ENCODE results near the gene DISC1. TPM values are rescaled to one million over a fixed set of nuclear protein-coding genes. Genes with fewer than 3 reads are reported as not detected.

Gene DISC1
- total and polyA plus RNA-seq, 2 of the 13 experiments (the other 11 are each of a cell fraction or from before 2014, with no cell fraction given) = 4.2 to 4.6 TPM

DNA sequence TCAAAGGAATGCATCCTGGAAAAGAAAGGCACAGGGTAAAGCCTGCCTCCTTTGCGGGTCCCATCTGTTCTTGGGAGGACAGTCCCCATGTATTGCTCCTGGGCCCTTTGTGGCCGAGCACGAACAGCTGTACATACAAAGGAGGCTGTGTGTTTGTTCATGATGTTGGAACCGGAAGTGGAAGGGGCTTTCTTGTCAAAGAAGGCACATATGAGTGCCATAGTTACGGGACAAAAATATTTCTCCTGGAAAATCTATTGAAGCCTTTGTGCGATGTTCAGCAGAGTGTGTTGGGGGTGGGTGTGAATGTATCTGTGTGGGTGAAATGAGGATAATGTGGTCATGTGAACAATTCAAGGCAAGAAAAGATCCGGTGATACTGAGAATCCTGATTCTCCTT lies 297.6 kb downstream of the DISC1 start:
- Histone ChIP-seq H3K27ac (ENCODE audit: extremely low read length, insufficient read depth, low read length) (no peak overlapping the region), H3K4me3 (replicated peaks in 1 of 3; ENCODE audit: insufficient read depth in 1 of 3, low read depth in 2 of 3, low read length in 3 of 3) (no peak overlapping the region), H3K9ac (ENCODE audit: insufficient read depth, low read depth, low read length) (no peak overlapping the region), H2AFZ (ENCODE audit: low read length) (no peak overlapping the region), H3K79me2 (ENCODE audit: insufficient read depth, low read length) (no peaks in the 10 kb centered on the region), H3K36me3 (replicated peaks in 1 of 2; ENCODE audit: control insufficient read depth in 1 of 2, insufficient read depth in 2 of 2, low read length in 2 of 2) (no peaks in the 10 kb centered on the region), H3K4me2 (ENCODE audit: low read depth, low read length) (no peak overlapping the region), H3K9me3 (ENCODE audit: low read length) (no peaks in the 10 kb centered on the region), H3K4me1 (ENCODE audit: insufficient read depth, low read length) (no peaks in the 10 kb centered on the region), H3K27me3 (ENCODE audit: control insufficient read depth in 1 of 2, insufficient read depth in 2 of 2, low read length in 2 of 2) (no peaks in the 10 kb centered on the region), H4K20me1 (ENCODE audit: insufficient read depth, low read length) (no peaks in the 10 kb centered on the region)
- intact Hi-C loops (cut with micrococcal nuclease; ENCODE audit: unreplicated experiment) = no loop called here
- no TSS peak for BruUV-seq (replicated peaks)
- POLR2A ChIA-PET = no interaction called here
- in situ Hi-C loops (cut with HindIII; ENCODE audit: extremely low pct_ligation_motif_present, low pct_unique_long_range_greater_than_20kb) = no loop called here
- DNase-seq (ENCODE audit: low spot score) = no peak
- no peak for FAIRE-seq
- CTCF ChIA-PET (ENCODE audit: low intra/inter-chr PET ratio, low total read pairs) = no interaction called here
- no peak for ATAC-seq
- WGBS (ENCODE audit: low lambda C conversion rate) = 78% methylated on average over 7 of the region's 7 CpGs
- TF ChIP-seq, protein P1, sequence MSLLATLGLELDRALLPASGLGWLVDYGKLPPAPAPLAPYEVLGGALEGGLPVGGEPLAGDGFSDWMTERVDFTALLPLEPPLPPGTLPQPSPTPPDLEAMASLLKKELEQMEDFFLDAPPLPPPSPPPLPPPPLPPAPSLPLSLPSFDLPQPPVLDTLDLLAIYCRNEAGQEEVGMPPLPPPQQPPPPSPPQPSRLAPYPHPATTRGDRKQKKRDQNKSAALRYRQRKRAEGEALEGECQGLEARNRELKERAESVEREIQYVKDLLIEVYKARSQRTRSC (CRISPR knock-in tag; IDR thresholded peaks at IDR 0.05; ENCODE audit: low read depth) = no peak
- TF ChIP-seq GPBP1L1 (CRISPR knock-in tag; IDR thresholded peaks at IDR 0.05) (no peak), IKZF4 (CRISPR knock-in tag; IDR thresholded peaks at IDR 0.05; ENCODE audit: borderline replicate concordance, low read depth, not compliant biosample characterization) (no peak), SP1 (IDR thresholded peaks at IDR 0.05) (no peak), SP1 (CRISPR knock-in tag; IDR thresholded peaks at IDR 0.05) (no peak), NFE2 (CRISPR knock-in tag; IDR thresholded peaks at IDR 0.05) (no peak), HDAC2 (CRISPR knock-in tag; IDR thresholded peaks at IDR 0.05) (no peak), FUBP1 (CRISPR knock-in tag; IDR thresholded peaks at IDR 0.05; ENCODE audit: borderline replicate concordance) (no peak), AHDC1 (CRISPR knock-in tag; IDR thresholded peaks at IDR 0.05; ENCODE audit: borderline replicate concordance) (no peak), NFKB2 (CRISPR knock-in tag; IDR thresholded peaks at IDR 0.05; ENCODE audit: borderline replicate concordance) (no peak), MXD1 (CRISPR knock-in tag; IDR thresholded peaks at IDR 0.05) (no peak), GABPA (IDR thresholded peaks at IDR 0.05; ENCODE audit: low read depth, low read length) (no peak), GABPA (CRISPR knock-in tag; IDR thresholded peaks at IDR 0.05; ENCODE audit: low read depth) (no peak), ZNF576 (CRISPR knock-in tag; IDR thresholded peaks at IDR 0.05) (no peak)
